Ovary (tissue), 9 donors: ENCODE results near the gene USP2. TPM values are rescaled to one million over a fixed set of nuclear protein-coding genes. Genes with fewer than 3 reads are reported as not detected.

Source experiments
- DNase-seq, 5 donors: peaks; one replicate each; pipeline ENCODE4 v3.0.0-alpha.2; 2019 to 2020
- H3K27ac ChIP-seq, 2 donors: fragments of 200-600 bp; one replicate each; pipeline versions ENCODE4 v1.5.1 to v1.8.0; 2019 to 2022
- H3K27me3 ChIP-seq: fragments of 200-600 bp; one replicate; pipeline ENCODE4 v1.8.0; 2022
- H3K36me3 ChIP-seq: fragments of 200-600 bp; sonication (generic); one replicate; pipeline ENCODE4 v1.5.1; 2019
- H3K4me1 ChIP-seq: one replicate; pipeline ENCODE4 v1.8.1; 2013; ENCODE audit warnings: mild to moderate bottlenecking, moderate library complexity; ENCODE audit not compliant: insufficient read depth
- H3K4me3 ChIP-seq: fragments of 200-600 bp; sonication (generic); one replicate; pipeline ENCODE4 v1.5.1; 2017
- H3K9me3 ChIP-seq, 2 donors: fragments of 200-600 bp in 1 of 2; sonication (generic) in 1 of 2; one replicate each; pipeline versions ENCODE4 v1.5.1 to v1.8.1; 2013 to 2019; ENCODE audit warnings: mild to moderate bottlenecking in 1 of 2, moderate library complexity in 1 of 2
- CTCF ChIP-seq, 3 donors: fragments of 450-650 bp in 2 of 3; fragments of 200-600 bp in 1 of 3; IDR thresholded peaks; one replicate each; pipeline versions ENCODE4 v1.5.1 to v1.8.0; 2016 to 2022; ENCODE audit warnings: antibody characterized with exemption in 3 of 3, mild to moderate bottlenecking in 1 of 3
- EP300 ChIP-seq: sonication (generic); formaldehyde crosslinking; IDR thresholded peaks from one replicate; pipeline ENCODE4 v1.6.1; 2017; ENCODE audit warnings: antibody characterized with exemption
- POLR2A ChIP-seq: fragments of 450-650 bp; IDR thresholded peaks from one replicate; pipeline ENCODE4 v1.6.1; 2017; ENCODE audit warnings: antibody characterized with exemption, mild to moderate bottlenecking, moderate library complexity
- WGBS, 3 donors: extraction: QIAGEN DNeasy Blood & Tissue Kit in 1 of 3; methylation state at CpG; one replicate each; pipeline versions ENCODE4 v1.1.5 to v1.1.7; 2013 to 2017; 5-methylcytosine and 5-hydroxymethylcytosine counted together
- intact Hi-C, 4 donors: fragments of 100-400 bp; cut with DNase I; formaldehyde crosslinking; loops; one replicate each; pipeline versions ENCODE4 v1.11.0 to v1.15.1; 2022 to 2023
- polyA plus RNA-seq, 2 donors: library from polyadenylated mRNA; stranded (reverse); fragments of 200-250 nt in 1 of 2; fragments of 350-450 nt in 1 of 2; fragmentation: Illumina TruSeq in 1 of 2; extraction: RNeasy Lipid Tissue Mini Kit (QIAGEN cat#74804) in 1 of 2; gene quantifications; one replicate each; pipeline ENCODE4 v1.2.3, GENCODE V29; 2013 to 2014
- total RNA-seq, 7 donors: library from RNA; depleted of rRNA in 2 of 7; stranded (reverse); fragments of >200 nt in 2 of 7; fragmentation: NEBNext Ultra II Directional in 3 of 7; extraction: Animal tissue kit (Norgen Biotek cat#: 25700) in 3 of 7; gene quantifications; one replicate each; pipeline versions ENCODE4 v1.1.0 to v1.2.4, GENCODE V29; 2016 to 2023
- donor health status: DM: no; HTN: no; CAD: no; lungs with moderate emphysema.
- donor health status: DM: no; HTN: no; CAD: no.
- donor health status: Bipolar disorder and iron deficiency.
- donor health status: DM: yes; HTN: yes; CAD: no.
- donor health status: DM: no; HTN: no; CAD: no.
- donor health status: DM: yes; HTN: yes; CAD: no.

Gene USP2
- total and polyA plus RNA-seq, 9 donors = 1.0 to 16.9 (median 4.0) TPM

GRCh38 chr11:119343726-119344125 lies 37.8 kb downstream of the USP2 start:
- Histone ChIP-seq H3K27me3 (no peaks in the 10 kb centered on the region), H3K36me3 (no peaks in the 10 kb centered on the region), H3K4me3 (no peak overlapping the region), H3K27ac (no peak overlapping the region), H3K4me1 (peaks cover 3% of the 10 kb centered on the region), H3K9me3 (no peaks in the 10 kb centered on the region)
- TF ChIP-seq CTCF (IDR thresholded peaks at IDR 0.05) (no peak), POLR2A (no peak), EP300 (no peak)
- DNase-seq = no peak
- intact Hi-C loops = no loop called here
- WGBS, 3 donors = 64 to 75% (median 66%) methylated on average over 7 of the region's 7 CpGs

- TF ChIP-seq EP300 (no peak), POLR2A (no peak), CTCF (IDR thresholded peaks at IDR 0.05) (no peak)
- Histone ChIP-seq H3K4me1 (peaks cover 3% of the 10 kb centered on the region), H3K27ac (no peak overlapping the region), H3K27me3 (no peaks in the 10 kb centered on the region), H3K36me3 (no peaks in the 10 kb centered on the region), H3K9me3 (no peaks in the 10 kb centered on the region), H3K4me3 (no peak overlapping the region)
- no peak for DNase-seq
- 76 to 84% (median 80%) methylated on average over 8 to 10 of the region's 10 CpGs for WGBS, 3 donors
- intact Hi-C loops = no loop called here
These were observed 38.9 kb downstream of the USP2 start for GRCh38 chr11:119342362-119343130.

- Histone ChIP-seq H3K9me3 (no peaks in the 10 kb centered on the region), H3K27me3 (no peaks in the 10 kb centered on the region), H3K4me1 (peaks cover 3% of the 10 kb centered on the region), H3K36me3 (no peaks in the 10 kb centered on the region), H3K4me3 (no peak overlapping the region), H3K27ac (no peak overlapping the region)
- WGBS, 3 donors = 61 to 74% (median 72%) methylated on average over 7 of the region's 7 CpGs
- TF ChIP-seq POLR2A = no peak
- no peak for TF ChIP-seq CTCF (IDR thresholded peaks at IDR 0.05)
- TF ChIP-seq EP300 = no peak
- intact Hi-C loops = no loop called here
- no peak for DNase-seq
These were observed 39.5 kb downstream of the USP2 start for GRCh38 chr11:119342023-119342300.

- Histone ChIP-seq H3K27ac (peak overlapping the region in 1 of 2 donors; percentile 60), H3K27me3 (no peaks in the 10 kb centered on the region), H3K4me3 (no peak overlapping the region), H3K4me1 (peaks cover 3% of the 10 kb centered on the region), H3K9me3 (no peaks in the 10 kb centered on the region), H3K36me3 (no peaks in the 10 kb centered on the region)
- WGBS, 3 donors = 58 to 61% (median 59%) methylated on average over 14 to 16 of the region's 16 CpGs
- DNase-seq = no peak
- intact Hi-C loops = no loop called here
- TF ChIP-seq EP300 = no peak
- no peak for TF ChIP-seq POLR2A
- no peak for TF ChIP-seq CTCF (IDR thresholded peaks at IDR 0.05)
These were observed 40.1 kb downstream of the USP2 start for GRCh38 chr11:119341222-119342022.
